SK-N-MC (cell line): Measurements from ENCODE around the gene MFSD2B.

ENCODE experiments used
- EZH2 ChIP-seq: fragments of 200-600 bp; sonication (generic); IDR thresholded peaks from one replicate; pipeline ENCODE4 v1.6.1; 2017; ENCODE audit warnings: antibody characterized with exemption
- FOXP2 ChIP-seq: optimal IDR thresholded peaks from 2 replicates; pipeline ENCODE3; 2011; ENCODE audit warnings: mild to moderate bottlenecking, moderate library complexity; ENCODE audit not compliant: insufficient read depth; ENCODE audit errors: extremely low read length, control extremely low read depth
- POLR2AphosphoS5 ChIP-seq: IDR thresholded peaks from 2 replicates; pipeline ENCODE4 v1.6.1; 2012; ENCODE audit warnings: mild to moderate bottlenecking, low read depth, low read length, borderline replicate concordance

GRCh38 chr2:24054366-24055010 lies 44.6 kb downstream of the MFSD2B start:
- TF ChIP-seq POLR2AphosphoS5, result no peak
- TF ChIP-seq EZH2, result no peak
- TF ChIP-seq FOXP2, result no peak
